NOMO-1 treated with dmso at 0.1 percent for 144 hours (cell line): ENCODE data around the gene LPGAT1.
"Not testable (repeated sequence)": the region's sequence is repeated elsewhere in the genome, so short reads cannot be mapped to it uniquely, and the experiment has no call there.

ENCODE experiments used
- DNase-seq: peaks from one replicate; lab custom pipeline; 2025; ENCODE audit not compliant: unreplicated experiment; lab: John Stamatoyannopoulos, UW

LPGAT1 gene

DNA sequence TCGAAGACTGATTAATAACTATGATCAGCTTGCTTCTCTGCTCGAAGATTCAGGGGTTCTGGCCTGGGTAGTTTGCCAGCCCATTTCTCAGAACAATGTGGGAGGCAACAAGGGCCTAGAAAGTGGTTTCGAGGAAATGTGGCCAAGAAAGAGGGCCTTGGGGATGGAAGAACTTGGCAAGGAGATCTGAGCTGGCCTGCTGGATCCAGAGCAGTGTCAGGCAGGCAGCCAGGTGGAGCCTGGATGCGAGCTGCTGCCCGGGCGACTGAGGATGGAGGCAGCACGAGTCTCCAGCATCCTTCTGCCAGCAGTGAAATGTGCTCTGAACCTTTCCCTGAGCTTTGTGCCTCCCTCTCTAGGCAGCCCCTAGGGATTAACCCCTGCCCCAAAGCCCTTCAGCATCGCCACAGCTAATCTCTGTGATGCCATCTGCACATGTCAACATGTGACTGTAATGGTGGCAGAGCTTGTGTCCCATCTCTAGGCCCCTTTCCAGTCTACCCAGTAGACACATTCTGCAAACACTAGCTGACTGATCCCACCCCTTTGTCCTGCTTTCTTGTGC, 94.1 kb downstream of the LPGAT1 start:
- no peak for DNase-seq

DNA sequence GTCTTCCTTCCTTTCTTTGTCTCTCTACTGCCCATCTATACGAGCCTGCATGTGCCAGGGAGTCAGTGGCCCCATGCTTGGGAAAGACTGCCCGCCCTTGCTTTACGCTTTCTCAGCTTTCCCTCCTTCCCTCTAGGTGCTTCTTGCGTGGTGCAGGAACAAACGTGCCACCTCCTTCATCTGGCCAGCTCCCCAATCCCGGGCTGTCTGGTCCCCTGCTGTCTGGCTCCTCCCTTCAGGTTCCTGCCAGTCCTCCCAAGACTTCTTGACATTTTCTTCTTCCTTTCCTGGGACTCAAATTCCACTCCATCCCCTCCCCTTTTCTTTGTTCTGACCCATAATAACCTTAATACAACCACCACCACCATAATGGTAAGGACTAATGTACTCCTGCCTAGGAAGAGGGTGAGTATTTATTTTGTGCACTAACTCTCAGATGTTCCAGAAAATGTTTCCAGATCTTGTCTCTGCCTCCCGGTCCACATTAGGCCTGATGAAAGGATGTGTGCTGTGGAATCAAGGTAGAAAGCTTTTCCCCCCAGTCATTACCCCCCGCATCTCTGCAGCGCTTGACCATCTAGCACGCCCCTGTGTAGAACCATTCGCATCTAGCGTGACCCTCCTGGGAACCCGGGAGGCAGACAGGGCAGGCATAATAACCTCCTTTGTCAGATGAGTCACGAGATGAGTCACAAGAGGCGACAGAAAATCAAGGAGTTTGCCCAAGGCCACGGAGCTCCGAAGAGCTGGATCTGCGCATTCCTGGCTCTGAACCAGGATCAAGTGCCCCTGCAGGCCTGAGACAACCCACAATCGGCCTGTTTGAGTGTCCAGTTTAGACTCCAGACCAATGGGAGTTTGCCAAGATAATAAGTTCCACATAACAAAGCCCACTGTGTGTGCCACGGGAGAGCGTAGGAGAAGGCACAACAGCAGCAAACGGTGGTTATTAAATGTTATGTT, 95.1 kb downstream of the LPGAT1 start:
- no peak for DNase-seq

DNA sequence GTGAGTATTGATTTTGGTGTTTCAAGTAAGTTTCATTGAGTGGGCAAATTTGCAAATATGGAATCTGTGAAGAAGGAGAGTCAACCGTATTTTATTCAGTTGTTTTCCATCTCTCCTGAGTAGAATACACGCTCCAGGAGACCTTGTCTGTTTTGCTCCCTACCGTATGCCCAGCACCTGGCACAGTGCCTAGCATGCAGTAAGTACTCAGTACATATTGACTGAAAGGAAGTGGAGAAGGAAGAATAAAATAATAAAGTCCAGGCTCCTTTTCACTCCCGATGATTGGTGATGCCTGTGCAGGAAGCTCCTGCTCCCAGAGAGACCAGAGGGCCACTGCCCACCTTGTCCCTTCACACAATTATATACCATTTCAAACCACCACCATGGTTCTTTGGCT, 95.8 kb downstream of the LPGAT1 start:
- DNase-seq: no peak

DNA sequence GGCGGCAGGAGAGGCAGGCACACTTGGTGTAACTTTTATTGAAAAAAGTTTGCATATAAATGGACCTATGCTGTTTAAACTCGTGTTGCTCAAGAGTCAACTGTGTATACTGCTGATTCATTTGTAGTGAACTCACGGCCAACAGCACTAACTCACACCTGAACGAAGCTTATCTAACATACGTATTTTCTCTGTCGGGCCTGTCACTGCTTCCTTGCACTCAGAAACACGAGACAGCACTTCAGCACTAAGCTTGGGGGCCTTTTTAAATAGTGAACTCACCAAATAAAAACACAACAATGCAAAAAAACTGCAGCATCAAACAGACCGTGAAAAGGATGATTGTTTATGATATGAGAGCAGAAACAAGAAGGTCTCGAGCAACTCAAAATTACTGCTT, 96.2 kb downstream of the LPGAT1 start:
- DNase-seq: no peak

DNA sequence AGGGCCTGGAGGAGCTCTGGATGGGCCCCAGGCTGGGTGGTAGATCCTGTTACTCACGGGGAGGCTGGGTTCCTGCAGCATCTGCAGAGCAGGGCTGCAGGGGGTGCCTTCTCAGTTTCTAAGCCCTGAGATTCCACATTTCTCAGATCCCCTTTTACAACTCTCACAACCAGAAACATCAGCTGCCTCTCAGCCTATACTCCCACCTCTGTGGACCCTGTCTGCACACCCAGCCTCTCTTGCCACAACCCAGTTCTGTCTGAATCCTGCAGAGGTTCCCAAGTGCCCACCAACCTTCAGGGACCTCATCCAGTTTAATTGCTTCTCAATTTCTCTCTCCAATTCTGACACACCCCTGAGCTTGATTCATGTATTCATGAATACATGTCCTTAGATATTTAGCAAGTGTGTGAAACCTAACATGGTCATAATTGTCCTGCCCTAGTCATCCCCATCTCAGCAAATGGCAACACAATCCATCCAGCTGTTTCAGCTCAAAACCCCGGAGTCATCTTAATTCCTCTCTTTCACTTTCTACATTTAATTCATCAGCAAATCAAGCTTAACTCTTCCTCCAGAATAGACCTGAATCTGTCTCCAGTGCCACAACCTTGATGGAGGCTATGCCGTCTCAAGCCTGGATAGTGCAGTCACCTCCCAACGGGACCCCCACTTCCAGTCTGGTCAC, 98.1 kb downstream of the LPGAT1 start:
- no peak for DNase-seq

DNA sequence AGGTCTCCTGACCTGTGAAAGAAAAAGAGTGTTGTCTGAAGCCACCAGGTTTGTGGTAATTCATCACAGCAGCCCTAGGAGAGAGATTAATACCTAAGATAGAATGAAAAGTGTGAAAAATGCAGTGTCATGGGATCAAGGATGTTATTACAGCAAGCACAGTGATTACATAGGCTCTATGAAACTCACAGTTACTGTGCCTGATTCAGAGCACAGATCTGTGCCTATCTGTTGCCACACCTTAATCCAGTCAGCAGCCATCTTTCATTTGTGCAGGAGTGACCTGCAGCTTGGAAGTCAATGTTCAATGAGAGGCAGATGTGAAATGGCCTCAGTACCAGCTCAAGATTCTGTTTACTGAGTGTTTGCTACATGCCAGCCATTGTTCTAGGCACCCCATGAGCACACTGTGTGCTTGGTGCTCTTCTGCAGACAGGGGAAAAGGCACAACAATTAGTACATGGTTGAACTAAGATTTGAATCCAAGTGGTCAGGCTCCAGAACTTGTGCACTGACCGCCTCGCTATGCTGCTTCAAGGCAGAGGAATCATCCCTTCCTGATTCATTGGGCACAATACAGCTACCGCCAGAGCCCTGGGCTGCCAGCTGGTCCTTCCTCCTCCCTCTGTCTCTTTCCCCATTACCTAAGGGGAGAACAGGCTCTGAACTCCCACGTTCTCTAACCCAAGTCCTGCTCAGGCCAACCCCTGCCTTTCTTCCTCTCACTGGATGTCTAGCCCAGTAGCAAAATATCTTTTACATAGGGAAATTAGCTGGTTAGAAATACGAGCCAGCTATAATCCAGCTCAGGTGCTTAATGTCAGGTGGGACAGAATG, 98.9 kb downstream of the LPGAT1 start:
- DNase-seq: no peak

DNA sequence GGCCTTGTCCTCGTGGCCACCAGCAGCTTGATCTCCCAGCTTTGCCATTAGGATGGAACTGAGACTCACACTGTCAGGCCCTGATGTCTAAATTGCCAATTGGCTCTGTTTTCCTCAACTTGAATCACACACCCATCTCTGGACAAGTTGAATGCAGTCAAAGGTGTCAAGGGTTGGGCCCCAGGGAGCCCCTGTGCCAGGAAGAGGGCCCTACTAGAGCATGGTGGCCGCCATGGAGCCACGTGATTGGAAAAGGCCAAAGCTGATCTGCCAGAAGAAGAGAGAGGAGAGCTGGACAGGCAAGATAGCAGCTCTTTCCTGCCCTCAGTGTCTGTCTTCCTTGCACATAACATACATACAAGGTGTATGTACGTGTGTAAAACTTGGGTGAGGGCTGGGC, 100.2 kb downstream of the LPGAT1 start:
- no peak for DNase-seq

DNA sequence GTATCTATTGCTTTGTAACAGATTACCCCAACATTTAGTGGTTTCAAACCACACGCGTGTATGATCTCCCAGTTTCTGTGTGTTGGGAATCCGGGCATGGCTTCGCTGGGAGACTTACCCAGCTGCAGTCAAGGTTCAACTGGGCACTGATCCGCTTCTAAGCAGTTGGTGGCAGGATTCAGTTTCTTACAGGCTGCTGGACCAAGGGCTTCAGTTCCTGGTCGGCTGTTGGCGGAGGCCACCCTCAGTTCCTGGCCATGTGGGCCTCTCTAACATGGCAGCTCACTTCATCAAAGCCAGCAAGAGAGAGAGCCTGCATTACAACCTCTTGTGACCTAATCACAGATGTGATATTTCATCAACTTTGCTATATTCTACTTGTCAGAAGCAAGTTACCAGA, 101.3 kb downstream of the LPGAT1 start:
- DNase-seq: no peak

DNA sequence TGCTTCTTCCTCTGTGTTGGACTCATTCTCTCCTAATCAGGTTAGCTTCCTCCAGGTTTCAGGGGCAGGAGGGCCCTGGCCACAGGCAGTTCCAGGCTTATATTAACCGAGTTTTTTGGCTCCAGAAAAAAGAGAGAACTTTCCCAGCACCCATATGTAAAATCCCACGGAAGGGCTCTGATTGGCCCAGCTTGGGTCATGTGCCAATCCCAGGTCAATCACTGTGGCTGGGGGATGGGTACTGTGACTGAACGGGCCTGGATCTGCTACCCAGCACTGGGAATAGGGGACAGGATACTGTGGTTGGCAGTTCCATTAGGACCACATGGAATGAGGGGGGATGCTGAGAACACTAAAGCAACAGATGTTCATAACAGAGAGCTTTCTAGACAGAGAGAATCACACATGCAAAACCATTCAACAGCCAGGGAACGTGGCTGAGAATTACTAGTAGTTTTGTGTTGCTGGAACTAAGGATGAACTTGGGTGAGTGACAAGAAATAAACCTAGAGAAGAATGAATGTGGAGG, 104.0 kb downstream of the LPGAT1 start:
- no peak for DNase-seq

DNA sequence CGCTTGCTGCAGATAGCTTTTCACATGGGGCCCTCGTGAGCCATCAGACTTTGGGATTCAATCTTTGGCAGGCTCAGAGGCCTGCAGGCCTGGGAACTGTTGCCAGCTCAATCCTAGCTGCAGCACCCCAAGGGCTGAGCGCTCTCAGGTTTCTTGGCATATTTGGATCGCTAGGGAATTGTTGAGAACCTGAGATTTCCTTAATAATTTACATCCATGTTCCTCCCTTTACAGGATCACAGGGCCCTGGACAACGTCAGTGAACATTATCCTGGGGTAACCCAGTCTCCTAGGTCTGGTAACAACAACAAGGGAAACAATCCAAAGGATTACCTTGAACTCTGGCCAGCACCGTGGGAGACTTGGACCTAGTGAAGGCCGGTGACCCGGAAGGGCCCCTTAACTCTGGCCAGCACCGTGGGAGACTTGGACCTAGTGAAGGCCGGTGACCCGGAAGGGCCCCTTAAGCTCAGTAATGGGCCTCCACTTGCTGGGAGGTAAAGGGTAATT, 105.8 kb downstream of the LPGAT1 start:
- no peak for DNase-seq

DNA sequence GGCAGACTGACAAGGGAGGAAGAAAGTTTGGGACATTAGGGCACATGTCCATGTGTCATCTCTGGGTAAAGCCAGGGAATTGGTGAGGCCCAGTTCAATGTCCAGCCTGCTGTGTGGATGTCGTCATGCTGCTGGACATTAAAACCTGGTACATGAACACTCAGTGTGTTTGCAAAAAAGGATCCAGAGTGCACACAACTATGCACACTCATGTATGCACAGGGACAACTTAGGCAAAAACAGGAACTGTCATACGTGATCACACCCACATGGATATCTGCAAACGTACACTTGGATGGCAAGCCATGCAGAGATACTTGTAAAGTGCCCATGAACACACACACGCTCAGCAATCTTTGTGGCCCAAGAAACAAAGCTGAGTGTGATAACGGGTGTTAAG, 107.3 kb downstream of the LPGAT1 start:
- no peak for DNase-seq

DNA sequence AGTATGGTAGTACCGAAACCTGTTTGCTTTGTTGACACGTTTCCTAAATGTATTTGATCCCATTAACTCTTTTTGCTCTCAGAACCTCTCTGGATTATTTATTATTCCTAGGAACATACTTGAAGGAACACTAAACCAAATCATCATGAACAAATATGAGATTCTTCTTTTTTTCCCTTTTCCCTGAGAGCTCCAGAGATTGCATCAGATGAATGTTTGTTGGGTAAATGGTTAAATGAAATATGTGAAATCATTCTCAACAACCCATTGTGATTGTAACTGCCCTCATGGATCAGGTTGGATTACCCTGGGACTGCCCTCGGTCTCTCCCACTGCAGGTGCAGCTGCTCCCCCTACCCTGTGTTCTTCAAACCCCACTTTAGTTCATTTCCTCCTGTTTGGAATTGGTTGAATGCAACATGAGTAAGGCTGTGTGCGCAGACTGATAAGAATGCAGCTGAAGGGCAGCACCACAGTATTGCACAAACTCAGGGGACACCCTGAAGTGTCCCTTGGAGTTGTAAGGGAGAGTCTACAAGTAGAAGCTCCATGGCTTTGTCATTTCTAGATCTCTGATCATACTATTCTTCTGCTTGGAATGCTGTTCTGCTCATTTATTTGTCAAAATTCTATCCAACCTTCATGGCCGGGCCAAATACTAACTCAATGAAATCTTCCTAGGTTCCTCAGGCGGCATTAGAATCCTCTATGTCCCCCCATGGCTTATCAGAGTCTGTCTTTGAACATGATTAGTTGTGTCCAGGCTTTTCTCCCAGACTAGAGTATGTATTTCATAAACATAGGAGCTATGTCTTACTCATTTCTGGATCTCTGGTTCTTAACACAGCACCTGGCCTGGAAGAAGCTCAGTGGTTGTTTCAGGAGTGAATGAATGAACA, 108.0 kb downstream of the LPGAT1 start:
- DNase-seq: no peak

DNA sequence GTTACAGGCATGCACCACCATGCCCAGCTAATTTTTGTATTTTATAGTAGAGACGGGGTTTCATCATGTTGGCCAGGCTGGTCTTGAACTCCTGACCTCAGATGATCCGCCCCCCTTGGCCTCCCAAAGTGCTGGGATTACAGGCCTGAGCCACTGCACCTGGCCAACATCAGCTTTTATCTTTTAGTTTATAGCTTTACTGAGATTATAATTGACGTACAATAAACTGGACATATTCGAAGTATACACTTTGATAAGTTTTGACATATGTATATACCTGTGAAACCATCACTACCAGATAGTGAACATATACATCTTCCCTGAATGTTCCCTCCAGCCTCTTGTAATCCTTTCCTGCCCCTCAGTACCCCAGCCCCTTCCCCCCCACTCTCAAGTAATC, 114.0 kb downstream of the LPGAT1 start:
- DNase-seq: not testable (repeated sequence)

DNA sequence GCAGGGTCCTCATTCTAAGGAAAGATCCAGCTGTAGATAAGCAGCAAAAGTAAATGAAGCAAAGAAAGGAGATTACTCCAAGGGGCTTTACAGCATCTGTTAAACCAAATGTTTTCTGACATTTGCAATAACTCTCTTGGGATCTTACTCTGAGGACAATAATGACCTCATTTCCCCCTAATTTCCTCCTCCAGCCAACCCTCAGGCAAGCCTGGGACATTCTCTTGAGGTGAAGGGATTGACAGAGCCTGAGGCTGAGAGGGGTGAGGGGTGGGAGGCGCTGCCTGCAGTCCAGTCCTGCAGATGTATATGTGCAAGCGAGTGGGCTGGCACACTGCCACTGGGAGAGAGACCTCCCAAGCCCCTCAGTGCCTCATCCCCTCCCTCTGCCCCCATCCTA, 114.6 kb downstream of the LPGAT1 start:
- DNase-seq: no peak

DNA sequence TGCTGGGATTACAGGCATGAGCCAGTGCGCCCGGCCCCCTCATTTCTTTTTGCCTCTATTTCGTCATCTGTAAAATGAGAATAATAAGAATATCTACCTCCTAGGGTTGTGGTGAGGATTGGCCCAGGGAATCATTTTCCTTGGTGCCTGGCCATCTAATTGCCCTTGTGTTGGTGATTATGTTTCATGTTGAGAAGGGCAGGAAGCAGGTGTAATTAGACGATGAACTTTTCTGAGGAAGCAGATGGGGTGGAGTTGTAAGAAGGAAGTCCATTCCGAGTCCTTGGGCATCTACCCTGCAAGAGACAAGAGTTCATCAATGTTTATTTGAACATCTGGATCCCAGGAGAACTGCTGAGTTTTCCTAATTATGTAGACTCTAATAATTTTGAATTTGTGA, 116.4 kb downstream of the LPGAT1 start:
- DNase-seq: no peak

DNA sequence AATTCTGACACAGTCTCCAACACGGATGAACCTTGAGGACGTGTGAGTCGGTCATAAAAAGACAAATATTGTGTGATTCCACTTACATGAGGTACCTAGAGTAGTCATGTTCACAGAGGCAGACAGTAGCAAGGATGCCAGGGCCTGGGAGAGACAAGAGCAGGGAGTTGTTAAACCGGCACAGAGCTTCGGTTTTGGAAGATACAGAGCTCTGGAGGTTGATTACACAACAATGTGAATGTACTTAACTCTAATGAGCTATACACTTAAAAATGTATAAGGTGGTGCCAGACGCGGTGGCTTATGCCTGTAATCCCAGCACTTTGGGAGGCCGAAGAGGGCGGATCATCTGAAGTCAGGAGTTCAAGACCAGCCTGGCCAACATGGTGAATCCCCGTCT, 117.3 kb downstream of the LPGAT1 start:
- DNase-seq: no peak

DNA sequence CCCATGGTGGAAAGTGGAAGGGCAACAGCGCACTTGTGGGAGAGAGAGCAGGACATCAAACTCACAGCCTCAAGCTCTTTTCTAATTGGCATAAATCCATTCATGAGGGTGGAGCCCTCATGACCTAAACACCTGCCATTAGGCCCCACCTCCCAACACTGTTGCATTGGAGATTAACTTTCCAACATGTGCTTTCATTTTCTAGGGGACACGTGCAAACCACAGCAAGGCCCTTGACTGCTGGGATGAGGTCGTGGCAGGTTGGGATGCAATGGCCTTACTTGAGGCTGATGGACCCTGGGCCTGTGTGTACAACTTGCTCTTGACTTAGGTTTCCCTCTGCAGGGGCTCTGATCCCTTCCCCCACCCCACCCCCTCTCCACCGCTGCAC, 119.3 kb downstream of the LPGAT1 start:
- no peak for DNase-seq

DNA sequence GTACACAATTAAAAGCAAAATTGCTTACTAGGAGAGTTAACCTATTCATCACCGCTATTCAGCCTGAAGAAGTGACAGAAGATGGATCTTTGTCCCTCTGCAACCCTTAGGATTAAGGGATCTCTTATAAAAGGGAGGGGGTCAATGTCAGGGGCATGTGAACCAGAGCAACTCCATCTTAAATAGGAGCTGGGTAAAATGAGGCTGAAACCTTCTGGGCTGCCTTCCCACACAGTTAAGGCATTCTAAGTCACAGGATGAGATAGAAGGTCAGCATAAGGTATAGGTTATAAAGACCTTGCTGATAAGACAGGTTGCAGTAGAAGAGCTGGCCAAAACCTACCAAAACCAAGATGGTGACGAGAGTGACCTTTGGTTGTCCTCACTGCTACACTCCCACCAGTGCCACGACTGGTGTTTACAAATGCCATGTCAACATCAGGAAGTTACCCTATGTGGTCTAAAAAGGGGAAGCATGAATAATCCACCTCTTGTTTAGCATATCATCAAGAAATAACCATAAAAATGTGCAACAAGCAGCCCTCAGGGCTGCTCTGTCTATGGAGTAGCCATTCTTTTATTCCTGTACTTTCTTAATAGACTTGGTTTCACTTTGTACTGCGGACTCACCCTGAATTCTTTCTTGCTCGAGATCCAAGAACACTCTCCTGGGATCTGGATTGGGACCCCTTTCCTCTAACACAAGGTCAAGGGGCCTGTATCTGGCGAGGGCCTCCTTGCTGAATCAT, 119.8 kb downstream of the LPGAT1 start:
- DNase-seq: no peak

DNA sequence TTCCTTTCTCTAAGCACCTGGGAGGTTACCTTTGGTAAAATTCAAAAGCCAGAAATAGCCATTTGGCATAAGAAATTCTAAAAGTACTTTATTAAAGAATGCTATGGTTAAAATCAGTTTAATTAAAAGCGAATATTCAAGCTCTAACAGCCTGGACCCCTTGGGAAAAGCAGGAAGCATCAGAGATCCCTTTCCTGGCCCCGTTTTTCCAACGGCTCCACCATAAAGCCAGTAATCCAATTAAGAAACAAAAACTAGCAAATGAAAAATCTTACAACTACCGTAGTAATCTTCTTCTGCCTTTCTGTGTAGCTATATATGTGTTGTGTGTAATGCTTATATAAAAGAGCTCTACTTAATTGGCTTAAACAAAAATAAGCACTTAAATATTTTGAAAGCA, 121.6 kb downstream of the LPGAT1 start:
- no peak for DNase-seq
